ENCODE results near the gene CLSTN2. TPM values are rescaled to one million over a fixed set of nuclear protein-coding genes. Genes with fewer than 3 reads are reported as not detected.

The CLSTN2 gene
- total RNA-seq, 1 donor from 2014 or later, result 7.8 TPM

GRCh38 chr3:140022066-140022770 is 87.2 kb downstream of the CLSTN2 start:
- ATAC-seq (ENCODE audit: poor library complexity) (peak; percentile 88), DNase-seq (peak; percentile 64)
- intact Hi-C loops (cut with DNase I), result no loop called here

DNA sequence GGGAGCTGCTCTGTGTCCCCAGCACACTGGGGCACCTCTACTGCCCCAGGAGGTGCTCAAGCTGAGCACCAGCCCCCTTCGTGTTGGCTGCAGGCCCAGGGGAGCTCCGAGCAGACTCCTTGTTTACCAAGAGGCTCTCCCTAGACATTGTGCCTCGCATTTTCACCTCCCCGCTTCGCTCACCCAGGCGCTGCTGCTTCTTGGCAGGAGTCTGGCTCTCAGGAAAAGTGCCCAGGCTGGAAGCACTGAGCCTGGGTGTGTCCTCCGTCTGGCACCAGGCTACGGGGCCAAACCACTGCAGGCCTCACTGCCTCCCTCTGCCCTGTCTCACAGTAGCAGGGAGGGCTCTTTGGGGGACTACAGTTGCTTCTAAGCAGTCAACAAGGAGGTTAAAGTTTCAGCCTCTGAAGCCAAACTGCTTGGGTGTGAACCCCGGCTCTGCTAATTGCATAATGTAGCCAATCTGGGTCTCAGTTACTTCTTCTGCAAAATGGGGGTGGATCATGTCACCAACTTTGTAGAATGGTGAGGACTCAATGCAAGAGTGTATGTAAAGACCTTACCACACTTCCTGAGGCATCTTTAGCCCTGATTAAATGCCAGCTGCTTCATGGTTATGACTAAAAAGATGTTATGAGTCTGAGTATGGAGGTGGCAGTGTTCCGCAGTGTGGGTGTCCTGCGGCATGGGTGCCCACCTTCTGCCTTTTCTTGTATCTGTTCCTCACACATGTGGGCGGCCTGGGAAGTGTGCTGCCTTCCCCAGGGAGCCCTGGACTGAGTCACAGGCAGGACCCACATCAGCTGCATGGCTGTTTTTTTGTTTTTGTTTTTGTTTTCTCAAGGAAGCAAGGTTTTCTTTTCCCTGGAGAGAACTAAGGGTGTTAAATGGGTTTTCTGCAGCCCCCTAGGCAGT is 88.9 kb downstream of the CLSTN2 start:
- peak; percentile 64 for DNase-seq
- peak; percentile 78 for ATAC-seq (ENCODE audit: poor library complexity)
- intact Hi-C loops (cut with DNase I), result no loop called here

GRCh38 chr3:140031170-140031569 is 96.2 kb downstream of the CLSTN2 start:
- ATAC-seq (ENCODE audit: poor library complexity) (no peak), DNase-seq (no peak)
- intact Hi-C loops (cut with DNase I), result no loop called here

GRCh38 chr3:140034058-140034457 is 99.1 kb downstream of the CLSTN2 start:
- ATAC-seq (ENCODE audit: poor library complexity), result no peak
- DNase-seq, result no peak
- intact Hi-C loops (cut with DNase I), result no loop called here

DNA sequence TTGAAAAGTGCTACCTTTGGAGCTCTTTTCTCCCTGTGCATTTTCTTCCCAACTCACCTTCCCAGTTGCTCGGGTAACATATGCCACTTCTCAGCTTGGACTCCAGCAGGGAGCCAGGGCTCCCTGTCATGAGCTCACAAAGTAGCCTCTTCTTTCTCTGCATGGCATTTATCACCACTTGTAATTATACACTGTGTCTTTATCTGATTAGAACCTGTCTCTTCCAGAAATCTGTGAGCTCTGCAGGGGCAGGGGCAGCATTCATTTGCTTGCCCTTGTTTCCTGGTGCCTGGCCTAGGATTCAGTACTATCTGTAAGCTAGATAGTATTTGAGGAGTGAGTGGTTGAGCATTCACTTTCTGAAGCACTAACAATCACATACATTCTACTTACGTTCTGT is 100.9 kb downstream of the CLSTN2 start:
- intact Hi-C loops (cut with DNase I), result no loop called here
- ATAC-seq (ENCODE audit: poor library complexity) (no peak), DNase-seq (no peak)

DNA sequence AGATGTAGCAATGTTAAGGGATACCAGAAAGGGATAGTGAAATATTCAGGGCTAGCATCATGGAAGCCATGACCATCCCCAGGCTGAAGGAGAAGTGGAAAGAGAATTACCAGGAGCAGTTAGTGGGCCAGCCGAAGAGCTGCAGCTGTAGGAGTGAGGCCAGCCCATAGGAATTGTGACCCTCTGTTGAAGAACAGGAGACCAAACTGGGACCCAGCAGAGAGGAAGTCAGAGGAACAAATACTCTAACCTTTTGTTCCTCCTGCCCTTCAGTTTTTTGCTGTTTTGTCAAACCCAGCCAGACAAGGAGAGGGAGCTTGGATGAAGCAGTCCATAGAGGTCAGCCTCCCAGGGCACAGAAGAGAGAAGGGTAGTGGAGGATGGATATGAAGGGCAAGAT is 115.4 kb downstream of the CLSTN2 start:
- intact Hi-C loops (cut with DNase I), result loop anchor here (10.0 kb wide), 1 partner anchor 116 kb away; the partner anchor contains the start of gene CLSTN2
- no peak for ATAC-seq (ENCODE audit: poor library complexity)

DNA sequence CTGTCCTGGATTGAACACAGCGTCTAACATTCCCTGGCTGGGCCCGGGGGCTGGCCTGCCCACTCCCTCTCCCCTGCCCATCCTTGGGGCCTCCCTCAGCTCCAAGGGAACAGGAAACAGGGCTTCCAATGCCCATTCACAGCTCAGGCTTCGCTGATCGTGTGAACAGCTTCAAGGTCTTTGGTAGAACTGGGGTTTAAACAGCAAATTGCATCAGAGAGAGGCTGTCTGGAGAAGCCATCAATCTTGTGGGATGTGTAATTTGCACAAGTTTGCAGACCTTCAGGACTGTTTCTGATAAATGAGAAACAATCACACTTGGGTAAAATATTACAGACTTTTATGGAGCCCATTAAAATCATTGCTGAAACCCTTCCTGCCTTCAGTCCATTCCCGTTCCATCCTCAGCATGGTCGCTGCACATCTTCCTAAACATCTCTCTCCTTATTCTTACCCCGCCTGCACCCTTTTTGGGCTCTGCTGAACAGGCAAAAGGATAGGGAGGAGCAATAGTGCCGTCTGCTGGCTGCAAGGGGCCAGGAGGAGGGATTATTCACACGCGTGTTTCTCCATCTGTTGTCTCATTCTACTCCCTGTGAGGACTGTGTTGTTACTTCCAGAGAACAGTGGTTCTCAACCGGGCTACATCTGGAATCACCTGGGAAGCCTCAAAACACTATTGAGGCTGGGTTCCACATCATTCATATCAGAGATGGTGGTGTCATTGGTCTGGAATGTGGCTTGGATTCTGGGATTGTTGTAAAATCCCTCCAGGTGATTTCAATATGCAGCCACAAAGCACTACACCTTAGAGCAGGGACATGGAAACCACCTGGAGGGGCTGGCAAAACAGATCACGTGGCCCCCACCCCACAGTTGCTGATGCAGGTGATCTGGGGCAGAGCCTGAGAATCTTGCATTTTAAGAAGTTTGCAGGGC is 116.3 kb downstream of the CLSTN2 start:
- peak; percentile 69 for ATAC-seq (ENCODE audit: poor library complexity)
- DNase-seq, result no peak
- intact Hi-C loops (cut with DNase I), result loop anchor here (10.0 kb wide), 1 partner anchor 116 kb away; the partner anchor contains the start of gene CLSTN2

More for the DNA sequence above, 115.4 kb downstream of the CLSTN2 start:
- no peak for DNase-seq

GRCh38 chr3:140052771-140053702 is 118.1 kb downstream of the CLSTN2 start:
- no peak for ATAC-seq (ENCODE audit: poor library complexity)
- intact Hi-C loops (cut with DNase I), result loop anchor here (10.0 kb wide), 1 partner anchor 118 kb away; the partner anchor contains the start of gene CLSTN2
- no peak for DNase-seq

- intact Hi-C loops (cut with DNase I), result loop anchor here (10.0 kb wide), 1 partner anchor 119 kb away; the partner anchor contains the start of gene CLSTN2
- ATAC-seq (ENCODE audit: poor library complexity), result no peak
- DNase-seq, result no peak
Measured at GRCh38 chr3:140053794-140054193, 118.8 kb downstream of the CLSTN2 start.

DNA sequence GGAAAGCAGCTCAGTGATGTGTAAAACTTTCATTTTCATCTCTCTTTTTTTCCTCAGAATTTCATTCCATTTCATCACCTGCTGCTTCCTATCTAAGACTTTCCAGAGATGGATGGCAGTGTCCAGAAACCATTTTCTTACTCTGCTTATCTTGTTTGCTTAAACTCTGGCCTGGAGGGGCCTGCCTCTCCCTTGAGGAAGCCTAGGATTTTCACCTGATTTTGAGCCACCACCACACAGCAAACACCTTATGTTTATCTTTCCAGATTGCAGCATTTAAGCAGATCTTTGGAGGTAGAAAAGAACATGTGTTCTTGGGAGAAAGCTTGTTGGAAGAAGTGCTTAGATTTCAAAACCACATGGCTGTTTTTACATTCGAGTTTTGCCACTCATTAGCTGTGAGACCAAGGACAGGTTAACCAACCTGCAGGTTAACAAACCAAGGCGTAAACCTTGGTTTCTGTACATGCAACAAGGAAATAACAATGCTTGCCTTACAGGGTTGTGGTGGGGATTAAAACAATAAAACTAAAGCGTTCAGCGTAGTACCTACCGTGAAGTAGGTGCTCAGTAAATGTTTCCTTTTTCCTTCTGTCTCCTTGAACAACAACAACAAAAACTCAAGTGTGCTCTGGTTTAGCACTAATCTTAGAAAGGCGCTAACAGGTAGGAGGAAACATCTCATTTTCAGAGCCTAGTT is 120.3 kb downstream of the CLSTN2 start:
- intact Hi-C loops (cut with DNase I), result loop anchor here (10.0 kb wide), 1 partner anchor 120 kb away; the partner anchor contains the start of gene CLSTN2
- no peak for ATAC-seq (ENCODE audit: poor library complexity)
- DNase-seq, result no peak

GRCh38 chr3:140056047-140056446 is 121.1 kb downstream of the CLSTN2 start:
- no peak for DNase-seq
- ATAC-seq (ENCODE audit: poor library complexity), result no peak
- intact Hi-C loops (cut with DNase I), result loop anchor here (10.0 kb wide), 1 partner anchor 121 kb away; the partner anchor contains the start of gene CLSTN2

DNA sequence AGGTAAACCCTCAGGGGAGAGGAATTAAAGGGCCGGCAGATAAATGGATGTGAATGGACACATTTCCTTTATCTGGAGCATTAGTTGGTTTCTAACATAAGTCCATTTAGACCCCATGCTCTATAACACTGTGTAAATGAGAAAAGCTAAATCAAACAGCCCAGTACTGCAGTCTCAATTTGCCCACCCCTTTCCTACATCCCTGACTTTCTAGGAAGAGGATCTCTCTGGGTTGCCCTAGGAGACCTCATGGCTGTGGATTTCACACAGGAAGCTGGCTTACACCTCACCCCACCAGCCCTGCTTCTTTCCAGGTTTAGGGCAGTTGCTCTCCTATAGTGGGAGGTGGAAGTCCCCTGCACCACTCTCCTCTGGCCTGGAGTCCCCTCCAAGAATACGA is 126.2 kb downstream of the CLSTN2 start:
- ATAC-seq (ENCODE audit: poor library complexity) (no peak), DNase-seq (no peak)
- intact Hi-C loops (cut with DNase I), result no loop called here

DNA sequence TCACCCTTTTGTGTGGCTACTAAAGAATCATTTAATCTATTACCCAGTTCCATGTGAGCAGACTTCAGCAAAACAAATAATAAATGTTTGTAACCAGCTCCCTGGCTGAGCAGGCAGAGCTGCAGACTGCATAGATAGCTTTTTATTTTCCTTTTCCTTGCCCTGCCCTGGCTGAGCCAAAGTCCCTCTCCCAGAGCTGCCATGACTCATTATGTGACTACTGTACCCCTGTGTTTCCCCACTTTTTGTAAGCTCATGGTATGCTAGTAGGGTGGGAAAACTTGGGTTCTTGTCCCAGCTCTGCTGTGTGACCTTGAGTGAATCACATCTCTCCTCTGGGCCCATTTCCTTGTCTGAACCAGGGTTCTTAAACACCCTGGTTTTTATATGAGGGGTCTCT is 127.5 kb downstream of the CLSTN2 start:
- intact Hi-C loops (cut with DNase I), result no loop called here

GRCh38 chr3:140067487-140067886 is 132.5 kb downstream of the CLSTN2 start:
- intact Hi-C loops (cut with DNase I), result no loop called here
- DNase-seq, result no peak
- ATAC-seq (ENCODE audit: poor library complexity), result no peak

More for the DNA sequence above, 127.5 kb downstream of the CLSTN2 start:
- ATAC-seq (ENCODE audit: poor library complexity) (no peak), DNase-seq (no peak)

- DNase-seq (no peak), ATAC-seq (ENCODE audit: poor library complexity) (no peak)
- intact Hi-C loops (cut with DNase I), result no loop called here
Measured at GRCh38 chr3:140068494-140069017, 133.6 kb downstream of the CLSTN2 start.

DNA sequence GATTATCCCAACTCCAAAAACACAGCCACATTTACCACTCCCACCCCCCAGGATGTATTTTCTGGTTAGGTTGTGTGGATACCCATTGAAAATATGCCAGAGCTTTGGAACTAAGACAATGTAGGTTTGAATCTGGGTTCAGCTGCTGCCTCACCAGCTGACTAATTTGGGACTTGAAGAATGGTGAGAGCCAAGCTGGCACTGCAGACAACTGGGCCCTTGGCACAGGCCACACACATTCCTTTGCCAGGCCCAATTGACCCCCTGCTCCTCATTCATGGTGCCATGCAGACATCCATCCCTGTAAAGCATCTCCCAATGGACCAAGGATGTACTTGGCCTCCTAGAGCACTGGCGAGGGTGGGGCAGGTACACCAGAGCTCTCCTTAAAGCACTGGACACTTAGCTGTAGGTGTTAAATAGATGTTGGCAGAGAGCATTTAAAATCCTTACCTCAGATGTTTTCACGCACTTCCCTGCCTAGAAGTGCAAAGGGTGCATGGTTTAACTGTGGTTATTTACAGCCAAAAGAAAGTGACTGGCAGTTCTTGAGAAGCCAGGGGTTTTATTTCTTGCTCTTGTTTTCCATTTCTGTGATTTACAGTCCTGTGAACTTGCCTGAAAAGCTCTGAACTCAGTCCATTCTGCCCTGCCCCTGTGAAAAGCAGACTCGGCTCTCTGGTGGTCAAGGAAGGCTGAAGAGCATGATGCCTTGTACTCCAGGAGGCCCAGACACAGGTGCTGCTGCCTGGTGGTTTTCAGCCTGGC is 138.5 kb downstream of the CLSTN2 start:
- DNase-seq, result no peak
- intact Hi-C loops (cut with DNase I), result no loop called here
- no peak for ATAC-seq (ENCODE audit: poor library complexity)
